HT1080 (cell line): Measurements from ENCODE around the gene PIK3CG. TPM values are rescaled to one million over a fixed set of nuclear protein-coding genes. Genes with fewer than 3 reads are reported as not detected.
"Not testable (repeated sequence)": the region's sequence is repeated elsewhere in the genome, so short reads cannot be mapped to it uniquely, and the experiment has no call there.

Experiments
- DNase-seq: peaks from one replicate; pipeline ENCODE4 v3.0.0-alpha.2; 2015; ENCODE audit warnings: low read depth
- polyA plus RNA-seq, 2 experiments: library from polyadenylated mRNA; depleted of rRNA; stranded (reverse); fragments of >200 nt; gene quantifications; 2 replicates each; pipeline ENCODE4 v1.2.3, GENCODE V29; 2015
- total RNA-seq: library from RNA; depleted of rRNA; stranded (reverse); fragments of >200 nt; shearing (Covaris generic); gene quantifications from 2 replicates; pipeline ENCODE4 v1.2.3, GENCODE V29; 2014; rRNA removed

Gene PIK3CG
- total RNA-seq = 1.9 and 2.1 TPM in 2 replicates
- 0.52 and 0.58 TPM in 2 replicates for polyA plus RNA-seq (2015; cell fraction: cytosol; rRNA removed)
- polyA plus RNA-seq (2015; cell fraction: nucleus; rRNA removed) = 0.74 and 1.0 TPM in 2 replicates

- DNase-seq = peak; percentile 20
Measured at GRCh38 chr7:106865130-106866041, at the start of gene PIK3CG. TSS of gene PIK3CG (plus strand) at chr7:106865282. CDS start at chr7:106867562, 2,280 bp downstream.

- no peak for DNase-seq
Measured at GRCh38 chr7:106817098-106817497, 48.0 kb upstream of the PIK3CG start.

- peak; percentile 32 for DNase-seq
Measured at GRCh38 chr7:106818736-106819135, 46.3 kb upstream of the PIK3CG start.

GRCh38 chr7:106819546-106819945, 45.5 kb upstream of the PIK3CG start:
- DNase-seq = no peak

DNA sequence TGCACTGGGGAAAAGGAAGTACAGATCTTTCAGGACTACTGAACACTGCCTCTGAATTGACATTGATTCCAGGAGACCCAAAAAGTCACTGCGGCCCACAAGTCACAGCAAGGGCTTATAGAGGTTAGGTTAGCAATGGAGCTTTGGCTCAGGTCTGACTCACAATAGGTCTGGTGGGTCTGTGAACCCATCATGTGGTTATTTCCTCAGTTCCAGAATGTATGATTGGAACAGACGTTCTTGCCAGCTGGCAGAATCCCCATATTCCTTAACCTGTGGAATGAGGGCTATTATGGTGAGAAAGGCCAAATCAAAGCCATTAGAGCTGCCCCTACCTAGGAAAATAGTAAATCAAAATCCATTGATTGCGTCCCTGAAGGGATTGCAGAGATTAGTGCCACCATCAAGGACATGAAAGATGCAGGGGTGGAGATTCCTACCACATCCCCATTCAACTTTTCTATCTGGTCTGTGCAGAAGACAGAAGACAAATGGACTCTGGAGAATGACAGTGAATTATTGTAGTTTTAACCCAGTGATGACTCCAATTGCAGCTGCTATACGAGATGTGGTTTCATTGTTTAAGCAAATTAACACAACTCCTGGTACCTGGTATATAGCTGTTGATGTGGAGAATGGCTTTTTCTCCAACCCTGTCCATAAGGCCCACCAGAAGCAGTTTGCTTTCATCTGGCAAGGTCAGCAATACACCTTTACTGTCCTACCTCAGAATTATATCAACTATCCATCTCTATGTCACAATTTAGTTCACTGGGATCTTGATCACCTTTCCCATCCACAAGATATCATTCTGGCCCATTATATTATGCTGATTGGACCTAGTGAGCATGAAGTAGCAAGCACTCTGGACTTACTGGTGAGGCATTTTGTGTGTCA, 44.5 kb upstream of the PIK3CG start:
- peak; percentile 26 for DNase-seq

- DNase-seq = peak; percentile 93
Measured at GRCh38 chr7:106823631-106824030, 41.5 kb upstream of the PIK3CG start.

- DNase-seq = peak; percentile 93
Measured at GRCh38 chr7:106824458-106824857, 40.6 kb upstream of the PIK3CG start.

DNA sequence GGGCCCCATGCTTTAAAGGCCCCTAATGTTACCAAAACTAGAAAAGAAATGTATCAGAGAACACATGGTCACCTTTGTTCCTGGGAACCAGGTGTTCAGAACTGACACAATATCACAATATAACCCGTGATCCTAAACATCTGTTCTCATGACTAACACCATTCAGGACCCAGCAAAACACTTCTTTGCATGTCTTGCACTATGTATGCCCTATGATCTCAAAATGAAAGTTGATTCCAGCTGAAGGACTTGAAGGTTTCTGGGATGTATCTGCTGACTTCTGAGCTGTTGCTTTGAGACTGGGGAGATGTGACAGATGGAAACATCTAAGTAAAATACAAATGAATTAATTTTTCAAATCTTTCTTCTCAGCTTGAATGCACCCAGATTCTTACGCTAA, 37.5 kb upstream of the PIK3CG start:
- DNase-seq = no peak

GRCh38 chr7:106829496-106829895, 35.6 kb upstream of the PIK3CG start:
- DNase-seq = no peak

DNA sequence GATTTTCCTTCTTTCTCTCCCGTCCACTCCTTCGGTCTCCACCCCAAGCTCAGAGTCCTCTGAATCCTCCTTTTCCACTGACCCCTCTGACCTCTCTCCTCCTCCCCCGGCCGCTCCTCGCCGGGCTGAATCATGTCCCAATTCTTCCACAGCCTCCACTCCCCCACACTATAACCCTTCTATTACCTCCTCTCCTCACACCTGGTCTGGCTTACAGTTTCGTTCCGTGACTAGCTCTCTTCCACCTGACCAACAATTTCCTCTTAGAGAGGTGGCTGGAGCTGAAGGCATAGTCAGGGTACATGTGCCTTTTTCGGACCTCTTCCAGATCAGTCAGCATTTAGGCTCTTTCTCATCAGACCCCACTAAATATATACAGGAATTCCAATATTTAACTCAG, 34.2 kb upstream of the PIK3CG start:
- not testable (repeated sequence) for DNase-seq

DNA sequence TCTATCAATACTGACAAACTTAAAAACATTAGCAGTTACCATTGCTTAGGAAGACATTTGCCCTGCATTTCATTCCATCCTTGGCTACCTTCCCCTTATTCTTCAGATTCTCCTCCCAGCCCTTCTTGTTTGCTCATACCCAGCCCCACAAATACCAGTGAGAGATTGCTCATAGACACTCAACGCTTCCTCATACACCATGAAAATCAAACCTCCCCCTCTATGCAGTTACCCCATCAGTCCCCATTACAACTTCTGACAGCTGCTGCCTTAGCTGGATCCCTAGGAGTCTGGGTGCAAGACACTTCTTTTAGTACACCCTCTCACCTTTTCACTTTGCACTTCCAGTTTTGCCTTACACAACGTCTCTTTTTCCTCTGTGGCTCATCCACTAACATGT, 28.3 kb upstream of the PIK3CG start:
- DNase-seq = no peak

- no peak for DNase-seq
Measured at GRCh38 chr7:106839511-106839910, 25.6 kb upstream of the PIK3CG start.

DNA sequence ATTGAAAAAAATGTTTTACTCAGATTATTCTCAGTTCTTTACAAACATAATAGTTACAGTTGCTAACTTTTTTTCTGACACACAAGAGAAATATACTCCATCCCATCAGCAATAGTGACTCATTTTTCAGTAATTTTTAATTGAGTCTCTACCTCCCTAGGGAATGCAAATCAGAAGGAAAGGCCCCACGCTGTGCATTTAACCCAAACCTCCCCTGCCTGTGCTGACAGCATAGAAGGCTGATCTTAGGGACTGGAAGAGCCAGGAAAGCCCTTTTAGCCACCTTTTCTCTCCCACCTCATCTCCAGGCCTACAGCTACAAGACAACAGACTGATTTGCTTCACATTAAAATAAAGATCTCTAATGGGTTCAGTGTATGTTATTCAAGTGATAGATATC, 24.7 kb upstream of the PIK3CG start:
- DNase-seq = peak; percentile 62

DNA sequence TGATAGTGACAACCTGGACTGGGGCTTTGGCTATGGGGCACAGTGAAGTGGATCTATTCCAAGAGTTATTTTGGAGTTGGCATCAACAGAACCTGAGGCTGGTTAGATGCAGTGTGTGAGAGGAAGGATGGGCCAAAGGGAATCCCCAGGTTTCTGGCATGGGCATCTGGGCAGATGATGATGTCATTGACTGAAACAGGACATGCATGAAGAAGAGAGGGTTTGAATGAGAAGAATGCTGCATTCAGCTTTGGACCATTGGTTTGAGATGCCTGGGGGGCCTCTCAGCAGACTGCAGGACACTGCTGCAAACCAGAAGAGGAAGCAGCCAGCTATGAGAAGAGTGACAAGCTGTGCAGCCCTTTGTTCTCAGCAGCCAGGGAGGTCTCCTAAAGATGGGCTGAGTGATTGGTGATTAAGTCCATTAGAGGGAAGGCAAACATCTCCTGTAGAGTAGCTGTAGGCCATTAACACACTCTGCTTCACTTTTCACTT, 23.1 kb upstream of the PIK3CG start:
- DNase-seq = no peak

GRCh38 chr7:106844279-106844997, 20.6 kb upstream of the PIK3CG start:
- DNase-seq = no peak

GRCh38 chr7:106848049-106848448, 17.0 kb upstream of the PIK3CG start:
- no peak for DNase-seq

DNA sequence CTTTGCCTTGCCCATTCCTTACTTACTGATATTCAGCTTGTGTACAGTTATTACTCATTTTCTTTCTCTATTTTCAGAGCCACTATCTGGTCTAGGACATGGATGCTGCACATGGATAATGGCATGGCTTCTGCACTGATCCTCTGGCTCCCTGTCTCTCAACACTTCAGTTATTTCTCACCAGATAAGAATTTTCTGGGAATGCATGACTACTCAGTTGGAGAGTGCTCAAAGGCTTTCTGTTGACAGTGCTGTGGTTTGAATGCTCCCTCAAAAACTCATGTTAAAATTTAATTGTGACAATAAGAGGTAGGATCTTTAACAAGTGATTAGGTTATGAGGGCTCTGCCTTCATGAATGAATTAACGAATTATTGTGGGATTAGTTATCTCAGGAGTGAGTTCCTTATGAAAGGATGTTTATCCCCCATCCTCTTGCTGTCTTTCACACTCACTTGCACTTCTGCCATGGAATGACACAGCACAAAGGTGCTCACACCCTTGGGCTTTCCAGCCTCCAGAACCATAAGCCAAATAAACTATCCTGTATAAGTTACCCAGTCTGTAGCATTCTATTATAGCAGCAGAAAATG, 16.1 kb upstream of the PIK3CG start:
- peak; percentile 76 for DNase-seq

DNA sequence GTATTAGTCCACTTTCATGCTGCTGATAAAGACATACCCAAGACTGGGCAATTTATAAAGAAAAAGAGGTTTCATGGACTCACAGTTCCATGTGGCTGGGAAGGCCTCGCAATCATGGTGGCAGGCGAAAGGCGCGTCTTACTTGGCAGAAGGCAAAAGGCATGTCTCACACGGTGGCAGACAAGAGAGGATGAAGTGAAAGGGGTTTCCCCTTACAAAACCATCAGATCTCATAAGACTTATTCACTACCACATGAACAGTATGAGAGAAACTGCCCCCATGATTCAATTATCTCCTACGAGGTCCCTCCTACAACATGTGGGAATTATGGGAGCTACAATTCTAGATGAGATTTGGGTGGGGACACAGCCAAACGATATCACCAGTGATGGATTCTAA, 13.4 kb upstream of the PIK3CG start:
- not testable (repeated sequence) for DNase-seq

DNA sequence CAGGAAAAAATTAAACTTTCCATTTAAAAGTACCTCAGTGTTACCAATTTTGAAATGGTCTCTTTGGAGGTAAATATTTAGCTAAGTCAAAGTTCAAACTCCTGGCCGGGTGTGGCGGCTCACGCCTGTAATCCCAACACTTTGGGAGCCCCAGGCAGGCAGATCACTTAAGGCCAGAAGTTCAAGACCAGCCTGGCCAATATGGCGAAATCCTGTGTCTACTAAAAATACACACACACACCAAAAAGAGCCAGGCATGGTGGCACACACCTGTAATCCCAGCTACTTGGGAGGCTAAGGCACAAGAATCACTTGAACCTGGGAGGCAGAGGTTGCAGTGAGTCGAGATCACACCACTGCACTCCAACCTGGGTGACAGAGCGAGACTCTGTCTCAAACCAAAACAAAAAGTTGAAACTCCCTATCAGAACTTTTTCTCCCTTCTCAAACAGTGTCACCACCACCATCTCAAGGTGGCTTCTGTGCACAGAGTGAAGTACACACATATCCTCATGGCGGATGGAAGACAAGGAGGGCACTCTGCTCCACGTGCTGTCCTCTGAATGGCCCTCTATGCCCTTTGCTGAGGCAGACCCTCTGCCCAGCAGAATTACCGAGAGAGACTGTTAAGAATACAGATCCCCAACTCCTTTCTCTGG, 11.7 kb upstream of the PIK3CG start:
- no peak for DNase-seq

- no peak for DNase-seq
Measured at GRCh38 chr7:106855540-106856132, 9.4 kb upstream of the PIK3CG start.
